Prostate gland (tissue), 2 donors: ENCODE results near the gene CAMK2D.

Experiments used
- CTCF ChIP-seq, 4 experiments: fragments of 200-600 bp in 2 of 4; fragments of 450-650 bp in 2 of 4; sonication (generic) in 2 of 4; IDR thresholded peaks; 1 replicate in 3 of 4; 2 replicates in 1 of 4; pipeline ENCODE4 v1.5.1; 2016 to 2019; ENCODE audit warnings: antibody characterized with exemption in 4 of 4, mild to moderate bottlenecking in 2 of 4, moderate library complexity in 2 of 4
- POLR2A ChIP-seq: fragments of 450-650 bp; IDR thresholded peaks from one replicate; pipeline ENCODE4 v1.6.1; 2016; ENCODE audit warnings: antibody characterized with exemption, mild to moderate bottlenecking
- POLR2AphosphoS5 ChIP-seq: sonication (generic); formaldehyde crosslinking; IDR thresholded peaks from one replicate; pipeline ENCODE4 v1.6.1; 2017; ENCODE audit warnings: antibody characterized with exemption

- TF ChIP-seq CTCF (IDR thresholded peaks at IDR 0.05) (no peak), POLR2AphosphoS5 (no peak), POLR2A (no peak)
These were observed 128.1 kb downstream of the CAMK2D start for GRCh38 chr4:113633467-113633866.
